Smooth muscle cell (in vitro differentiated cells): ENCODE data around the gene ARL3. TPM values are rescaled to one million over a fixed set of nuclear protein-coding genes. Genes with fewer than 3 reads are reported as not detected.

Experiments used
- DNase-seq: peaks from one replicate; lab custom pipeline; 2025; ENCODE audit not compliant: unreplicated experiment; lab: John Stamatoyannopoulos, UW
- H2AFZ ChIP-seq: fragments of 200-600 bp; sonication (generic); 2 replicates; pipeline ENCODE4 v1.6.0; 2016; ENCODE audit warnings: antibody characterized with exemption, low read depth, mild to moderate bottlenecking
- H3F3A ChIP-seq: fragments of 200-600 bp; sonication (generic); 2 replicates; pipeline ENCODE4 v1.6.0; 2017; ENCODE audit warnings: antibody characterized with exemption, low read depth
- H3K27ac ChIP-seq: fragments of 200-600 bp; sonication (generic); 2 replicates; pipeline ENCODE4 v1.5.1; 2016; ENCODE audit warnings: low read depth, mild to moderate bottlenecking
- H3K27me3 ChIP-seq: fragments of 200-600 bp; sonication (generic); 2 replicates; pipeline ENCODE4 v1.6.1; 2016; ENCODE audit warnings: low read depth, mild to moderate bottlenecking
- H3K36me3 ChIP-seq: fragments of 200-600 bp; sonication (generic); 2 replicates; pipeline ENCODE4 v1.5.1; 2016; ENCODE audit warnings: low read depth
- H3K4me1 ChIP-seq: fragments of 200-600 bp; sonication (generic); 2 replicates; pipeline ENCODE4 v1.5.1; 2016; ENCODE audit warnings: low read depth
- H3K4me2 ChIP-seq: fragments of 200-600 bp; sonication (generic); 2 replicates; pipeline ENCODE4 v1.6.0; 2016; ENCODE audit warnings: mild to moderate bottlenecking
- H3K4me3 ChIP-seq: fragments of 200-600 bp; sonication (generic); 2 replicates; pipeline ENCODE4 v1.5.1; 2016; ENCODE audit warnings: mild to moderate bottlenecking
- H3K79me2 ChIP-seq: fragments of 200-600 bp; sonication (generic); 2 replicates; pipeline ENCODE4 v1.6.0; 2016; ENCODE audit warnings: low read depth, mild to moderate bottlenecking
- H3K9ac ChIP-seq: fragments of 200-600 bp; sonication (generic); 2 replicates; pipeline ENCODE4 v1.6.0; 2016; ENCODE audit warnings: low read depth
- H3K9me3 ChIP-seq: fragments of 200-600 bp; sonication (generic); replicated peaks from 2 replicates; pipeline ENCODE4 v1.5.1; 2016; ENCODE audit warnings: low read depth
- H4K20me1 ChIP-seq: fragments of 200-600 bp; sonication (generic); 2 replicates; pipeline ENCODE4 v1.6.0; 2016; ENCODE audit warnings: low read depth
- CTCF ChIP-seq: fragments of 200-600 bp; sonication (generic); IDR thresholded peaks from 2 replicates; pipeline ENCODE4 v1.5.1; 2017; ENCODE audit warnings: borderline replicate concordance, mild to moderate bottlenecking, antibody characterized with exemption; ENCODE audit not compliant: insufficient read depth, poor library complexity, severe bottlenecking
- WGBS: methylation state at CpG from one replicate; pipeline ENCODE4 v1.1.7; 2016; ENCODE audit warnings: low lambda C conversion rate; 5-methylcytosine and 5-hydroxymethylcytosine counted together
- polyA plus RNA-seq: library from polyadenylated mRNA; unstranded; fragments of >200 nt; fragmentation: Nextera tagmentation; extraction: Ambion mirVana; gene quantifications from 2 replicates; pipeline ENCODE4 v1.2.1, GENCODE V29; 2016
- total RNA-seq: library from RNA; depleted of rRNA; stranded (reverse); fragments of >200 nt; gene quantifications from 2 replicates; pipeline ENCODE4 v1.2.3, GENCODE V29; 2014

ARL3 gene
- total and polyA plus RNA-seq, 2 experiments from 2014 or later: 12.7 to 30.2 TPM

DNA sequence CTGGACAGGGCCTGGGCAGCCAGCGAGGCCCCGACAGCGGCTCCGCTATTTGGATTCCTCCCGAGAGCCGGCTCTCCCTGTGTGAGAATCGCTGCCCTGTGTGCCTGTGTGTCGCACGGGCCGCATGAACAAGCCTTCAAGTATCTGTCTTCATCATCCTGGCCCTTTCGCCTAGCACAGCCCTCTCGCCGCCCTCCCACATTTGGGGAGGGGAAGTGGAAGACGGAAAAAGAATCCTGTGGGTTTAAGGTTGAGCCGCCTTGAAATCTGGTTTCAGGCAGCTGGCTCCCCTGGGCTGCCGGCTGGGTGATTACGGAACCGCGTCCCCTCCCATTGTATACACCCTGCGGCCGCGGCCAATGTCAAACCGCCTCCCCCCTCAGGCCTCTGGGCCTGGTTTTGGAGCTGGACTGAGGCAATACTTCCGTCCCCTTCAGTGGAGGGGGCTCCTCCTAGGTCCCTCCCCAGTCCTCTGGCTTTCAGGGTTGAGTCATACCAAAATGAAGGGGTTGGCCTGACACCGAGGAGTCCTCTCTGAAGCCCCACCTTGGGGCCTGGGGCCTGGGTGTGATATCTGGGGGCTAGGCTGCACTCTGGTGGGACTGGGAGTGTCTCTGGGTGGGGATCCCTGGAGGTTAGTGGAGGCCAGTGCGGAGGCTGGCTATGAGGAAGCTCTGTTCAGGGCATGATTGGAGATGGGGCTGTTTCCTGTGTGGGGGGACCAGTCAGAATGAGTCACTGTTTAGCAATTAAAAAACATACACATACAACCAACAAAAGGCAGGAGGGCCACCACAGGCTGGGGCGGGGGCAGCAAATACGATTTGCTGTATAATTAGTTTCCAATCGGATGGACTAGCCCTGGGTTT, 68.2 kb downstream of the ARL3 start:
- 1% methylated on average over 29 of the region's 29 CpGs for WGBS
- peak; percentile 90 for DNase-seq
- Histone ChIP-seq H3K36me3 (no peaks in the 10 kb centered on the region), H2AFZ (no peak overlapping the region), H3K4me2 (peak overlapping the region; percentile 100), H3F3A (peaks cover 32% of the 10 kb centered on the region), H3K4me3 (peak overlapping the region; percentile 96), H3K79me2 (peaks cover 61% of the 10 kb centered on the region), H4K20me1 (peaks cover 62% of the 10 kb centered on the region), H3K9ac (peak overlapping the region; percentile 90), H3K4me1 (peaks cover 52% of the 10 kb centered on the region), H3K27ac (peak overlapping the region; percentile 95), H3K27me3 (no peaks in the 10 kb centered on the region), H3K9me3 (no peaks in the 10 kb centered on the region)
- TF ChIP-seq CTCF: no peak

DNA sequence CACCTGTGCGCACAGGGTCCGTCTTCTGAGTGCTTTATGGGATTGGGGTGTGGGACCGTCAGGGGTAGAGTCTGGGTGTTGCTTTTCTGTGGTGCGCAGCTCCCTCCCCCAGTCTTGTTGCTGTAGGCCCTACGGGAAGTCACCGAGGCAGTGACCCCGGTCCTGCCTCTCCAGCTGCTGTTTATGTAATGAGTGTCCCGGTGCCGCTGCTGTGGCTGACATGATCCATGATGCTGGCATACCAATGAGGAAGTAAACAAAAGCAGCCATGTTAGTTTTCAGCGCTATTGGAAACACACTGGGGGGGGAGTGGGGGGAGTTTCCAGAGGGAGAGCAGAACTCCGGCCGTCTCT, 68.8 kb downstream of the ARL3 start:
- TF ChIP-seq CTCF: no peak
- Histone ChIP-seq H3K27me3 (no peaks in the 10 kb centered on the region), H3K4me1 (peaks cover 46% of the 10 kb centered on the region), H3K4me2 (peak overlapping the region; percentile 100), H3K9me3 (no peaks in the 10 kb centered on the region), H3K9ac (peak overlapping the region; percentile 90), H3K79me2 (peaks cover 55% of the 10 kb centered on the region), H3F3A (peaks cover 32% of the 10 kb centered on the region), H3K4me3 (peak overlapping the region; percentile 96), H2AFZ (no peak overlapping the region), H4K20me1 (peaks cover 56% of the 10 kb centered on the region), H3K36me3 (no peaks in the 10 kb centered on the region), H3K27ac (peak overlapping the region; percentile 95)
- no peak for DNase-seq
- WGBS: 0% methylated on average over 12 of the region's 12 CpGs

DNA sequence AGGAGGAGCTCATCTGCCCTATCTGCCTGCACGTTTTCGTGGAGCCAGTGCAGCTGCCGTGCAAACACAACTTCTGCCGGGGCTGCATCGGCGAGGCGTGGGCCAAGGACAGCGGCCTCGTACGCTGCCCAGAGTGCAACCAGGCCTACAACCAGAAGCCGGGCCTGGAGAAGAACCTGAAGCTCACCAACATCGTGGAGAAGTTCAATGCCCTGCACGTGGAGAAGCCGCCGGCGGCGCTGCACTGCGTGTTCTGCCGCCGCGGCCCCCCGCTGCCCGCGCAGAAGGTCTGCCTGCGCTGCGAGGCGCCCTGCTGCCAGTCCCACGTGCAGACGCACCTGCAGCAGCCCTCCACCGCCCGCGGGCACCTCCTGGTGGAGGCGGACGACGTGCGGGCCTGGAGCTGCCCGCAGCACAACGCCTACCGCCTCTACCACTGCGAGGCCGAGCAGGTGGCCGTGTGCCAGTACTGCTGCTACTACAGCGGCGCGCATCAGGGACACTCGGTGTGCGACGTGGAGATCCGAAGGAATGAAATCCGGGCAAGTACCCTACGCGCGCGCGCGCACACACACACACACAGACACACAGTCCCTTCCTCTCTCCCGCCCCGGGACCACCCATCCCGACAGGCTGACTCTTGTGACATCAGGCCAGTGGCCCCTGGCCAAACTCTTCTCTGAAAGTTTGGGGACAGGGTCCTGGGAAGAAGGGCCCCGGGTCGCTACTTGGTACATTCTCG, 69.4 kb downstream of the ARL3 start:
- Histone ChIP-seq H3K27me3 (no peaks in the 10 kb centered on the region), H3K4me1 (peaks cover 41% of the 10 kb centered on the region), H4K20me1 (peaks cover 50% of the 10 kb centered on the region), H3K4me3 (peak overlapping the region; percentile 96), H3K79me2 (peaks cover 50% of the 10 kb centered on the region), H2AFZ (no peak overlapping the region), H3K4me2 (peak overlapping the region; percentile 100), H3K9ac (peak overlapping the region; percentile 90), H3F3A (peaks cover 32% of the 10 kb centered on the region), H3K36me3 (no peaks in the 10 kb centered on the region), H3K9me3 (no peaks in the 10 kb centered on the region), H3K27ac (peak overlapping the region; percentile 95)
- no peak for DNase-seq
- WGBS: 1% methylated on average over 62 of the region's 62 CpGs
- peak; percentile 42 for TF ChIP-seq CTCF
